K562 (cell line): ENCODE results near the gene CWF19L1. TPM values are rescaled to one million over a fixed set of nuclear protein-coding genes. Genes with fewer than 3 reads are reported as not detected.

Experiments used
- HDGF ChIP-seq: fragments of 450-650 bp; IDR thresholded peaks from 2 replicates; pipeline ENCODE4 v1.6.1; 2016
- SIN3A ChIP-seq, 2 experiments: fragments of 150-350 bp in 1 of 2; IDR thresholded peaks; 2 replicates each; pipeline ENCODE4 v1.6.1; 2011 to 2016; ENCODE audit warnings: borderline replicate concordance in 2 of 2, low read depth in 2 of 2, low read length in 2 of 2, mild to moderate bottlenecking in 2 of 2, moderate library complexity in 2 of 2; ENCODE audit not compliant: control insufficient read depth in 1 of 2
- polyA plus RNA-seq, 8 experiments: library from polyadenylated mRNA; depleted of rRNA in 4 of 8; stranded (reverse) in 5 of 8; unstranded in 3 of 8; fragments of >200 nt; fragmentation: Nextera tagmentation in 2 of 8; fragmentation: Illumina TruSeq in 1 of 8; extraction: Ambion mirVana in 2 of 8; extraction: Trizol in 1 of 8; gene quantifications; 2 replicates each; pipeline versions ENCODE4 v1.2.1 to v1.2.3, GENCODE V29; 2011 to 2014; ENCODE audit warnings: inconsistent platforms in 1 of 8, missing spikeins in 1 of 8
- total RNA-seq, 7 experiments: library from RNA; depleted of rRNA in 6 of 7; stranded (reverse); fragments of >200 nt in 6 of 7; fragmentation: Illumina TruSeq in 2 of 7; extraction: Trizol in 2 of 7; gene quantifications; 2 replicates each; pipeline versions ENCODE4 v1.2.1 to v1.2.3, GENCODE V29; 2011 to 2021; ENCODE audit warnings: low replicate concordance in 1 of 7
- TF ChIP-seq, protein P1 (sequence below), 2 experiments: fragments of 450-650 bp; formaldehyde crosslinking in 1 of 2; IDR thresholded peaks; 2 replicates each; pipeline versions ENCODE4 v1.4.0 to v1.6.1; 2014 to 2020; ENCODE audit warnings: mild to moderate bottlenecking in 2 of 2, borderline replicate concordance in 1 of 2, low read depth in 1 of 2
- TF ChIP-seq, protein P2 (sequence below): fragments of 450-650 bp; IDR thresholded peaks from 2 replicates; pipeline ENCODE4 v1.6.1; 2016; ENCODE audit warnings: low read depth

The CWF19L1 gene
- total and polyA plus RNA-seq, 9 of the 15 experiments (the other 6 are each of a cell fraction or from before 2014, with no cell fraction given) = 19.5 to 49.9 (median 30.9) TPM

DNA sequence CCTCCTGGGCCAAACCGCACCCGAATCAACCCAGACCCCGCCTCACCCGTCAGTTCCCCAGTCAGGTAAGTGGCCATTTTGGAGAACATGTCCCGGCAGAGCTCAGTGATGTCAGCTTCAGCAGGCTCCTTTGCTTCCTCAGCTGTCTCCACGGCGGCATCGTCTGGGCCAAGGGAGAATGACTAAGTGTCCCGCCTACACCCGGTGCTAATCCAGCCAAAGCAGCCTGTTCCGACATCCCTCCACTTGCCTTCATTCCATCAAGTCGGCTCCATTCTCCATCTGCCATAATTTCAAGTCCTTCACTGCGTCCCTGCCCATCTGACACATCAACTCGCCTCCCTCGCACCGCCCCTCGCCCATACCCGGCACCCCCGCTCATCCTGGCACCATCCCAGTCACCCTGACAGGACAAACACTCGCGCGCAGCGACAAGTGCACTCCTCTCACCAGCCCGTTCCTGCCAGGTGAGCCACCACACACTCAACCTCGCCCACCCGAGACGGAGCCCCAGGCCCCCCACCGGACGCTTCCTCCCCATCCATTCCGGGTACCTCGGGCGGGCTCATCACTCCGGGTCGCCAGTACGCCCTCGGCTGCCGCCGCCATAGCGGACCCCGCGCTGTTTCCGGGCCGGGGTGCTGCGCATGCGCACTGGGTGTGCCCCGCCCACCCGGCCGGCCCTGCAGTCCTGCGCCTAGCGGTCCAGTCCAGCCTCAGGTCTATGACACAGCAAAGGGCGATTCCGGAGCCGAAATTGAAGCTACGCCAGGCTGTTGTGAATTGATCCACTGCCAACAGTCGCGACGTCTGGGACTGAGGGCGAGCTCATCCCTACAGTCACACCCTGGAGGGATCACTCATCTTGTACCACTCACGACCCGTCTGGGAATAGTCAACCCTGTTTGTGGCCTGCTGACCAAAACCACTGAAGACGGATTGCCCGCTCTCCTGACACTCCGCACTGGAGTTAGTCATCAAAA is 18.9 kb upstream of the CWF19L1 start, which contains the start of gene BLOC1S2 (continued):
- TF ChIP-seq, protein P1, sequence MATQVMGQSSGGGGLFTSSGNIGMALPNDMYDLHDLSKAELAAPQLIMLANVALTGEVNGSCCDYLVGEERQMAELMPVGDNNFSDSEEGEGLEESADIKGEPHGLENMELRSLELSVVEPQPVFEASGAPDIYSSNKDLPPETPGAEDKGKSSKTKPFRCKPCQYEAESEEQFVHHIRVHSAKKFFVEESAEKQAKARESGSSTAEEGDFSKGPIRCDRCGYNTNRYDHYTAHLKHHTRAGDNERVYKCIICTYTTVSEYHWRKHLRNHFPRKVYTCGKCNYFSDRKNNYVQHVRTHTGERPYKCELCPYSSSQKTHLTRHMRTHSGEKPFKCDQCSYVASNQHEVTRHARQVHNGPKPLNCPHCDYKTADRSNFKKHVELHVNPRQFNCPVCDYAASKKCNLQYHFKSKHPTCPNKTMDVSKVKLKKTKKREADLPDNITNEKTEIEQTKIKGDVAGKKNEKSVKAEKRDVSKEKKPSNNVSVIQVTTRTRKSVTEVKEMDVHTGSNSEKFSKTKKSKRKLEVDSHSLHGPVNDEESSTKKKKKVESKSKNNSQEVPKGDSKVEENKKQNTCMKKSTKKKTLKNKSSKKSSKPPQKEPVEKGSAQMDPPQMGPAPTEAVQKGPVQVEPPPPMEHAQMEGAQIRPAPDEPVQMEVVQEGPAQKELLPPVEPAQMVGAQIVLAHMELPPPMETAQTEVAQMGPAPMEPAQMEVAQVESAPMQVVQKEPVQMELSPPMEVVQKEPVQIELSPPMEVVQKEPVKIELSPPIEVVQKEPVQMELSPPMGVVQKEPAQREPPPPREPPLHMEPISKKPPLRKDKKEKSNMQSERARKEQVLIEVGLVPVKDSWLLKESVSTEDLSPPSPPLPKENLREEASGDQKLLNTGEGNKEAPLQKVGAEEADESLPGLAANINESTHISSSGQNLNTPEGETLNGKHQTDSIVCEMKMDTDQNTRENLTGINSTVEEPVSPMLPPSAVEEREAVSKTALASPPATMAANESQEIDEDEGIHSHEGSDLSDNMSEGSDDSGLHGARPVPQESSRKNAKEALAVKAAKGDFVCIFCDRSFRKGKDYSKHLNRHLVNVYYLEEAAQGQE (IDR thresholded peaks at IDR 0.05; ENCODE audit: borderline replicate concordance) = 0 out of 2 replicates have a peak, but pooled peaks have one; percentile 36
- TF ChIP-seq, protein P1 (CRISPR knock-in tag; IDR thresholded peaks at IDR 0.05; ENCODE audit: low read depth) = no peak
- TF ChIP-seq HDGF (0 out of 2 replicates have a peak, but pooled peaks have one; percentile 58), SIN3A (IDR thresholded peaks at IDR 0.05; ENCODE audit: borderline replicate concordance in 2 of 2, control insufficient read depth in 1 of 2, low read depth in 2 of 2, low read length in 2 of 2) (peak in 1 of 2 experiments; percentile 30; a peak in 2 of 4 replicates)
- TF ChIP-seq, protein P2, sequence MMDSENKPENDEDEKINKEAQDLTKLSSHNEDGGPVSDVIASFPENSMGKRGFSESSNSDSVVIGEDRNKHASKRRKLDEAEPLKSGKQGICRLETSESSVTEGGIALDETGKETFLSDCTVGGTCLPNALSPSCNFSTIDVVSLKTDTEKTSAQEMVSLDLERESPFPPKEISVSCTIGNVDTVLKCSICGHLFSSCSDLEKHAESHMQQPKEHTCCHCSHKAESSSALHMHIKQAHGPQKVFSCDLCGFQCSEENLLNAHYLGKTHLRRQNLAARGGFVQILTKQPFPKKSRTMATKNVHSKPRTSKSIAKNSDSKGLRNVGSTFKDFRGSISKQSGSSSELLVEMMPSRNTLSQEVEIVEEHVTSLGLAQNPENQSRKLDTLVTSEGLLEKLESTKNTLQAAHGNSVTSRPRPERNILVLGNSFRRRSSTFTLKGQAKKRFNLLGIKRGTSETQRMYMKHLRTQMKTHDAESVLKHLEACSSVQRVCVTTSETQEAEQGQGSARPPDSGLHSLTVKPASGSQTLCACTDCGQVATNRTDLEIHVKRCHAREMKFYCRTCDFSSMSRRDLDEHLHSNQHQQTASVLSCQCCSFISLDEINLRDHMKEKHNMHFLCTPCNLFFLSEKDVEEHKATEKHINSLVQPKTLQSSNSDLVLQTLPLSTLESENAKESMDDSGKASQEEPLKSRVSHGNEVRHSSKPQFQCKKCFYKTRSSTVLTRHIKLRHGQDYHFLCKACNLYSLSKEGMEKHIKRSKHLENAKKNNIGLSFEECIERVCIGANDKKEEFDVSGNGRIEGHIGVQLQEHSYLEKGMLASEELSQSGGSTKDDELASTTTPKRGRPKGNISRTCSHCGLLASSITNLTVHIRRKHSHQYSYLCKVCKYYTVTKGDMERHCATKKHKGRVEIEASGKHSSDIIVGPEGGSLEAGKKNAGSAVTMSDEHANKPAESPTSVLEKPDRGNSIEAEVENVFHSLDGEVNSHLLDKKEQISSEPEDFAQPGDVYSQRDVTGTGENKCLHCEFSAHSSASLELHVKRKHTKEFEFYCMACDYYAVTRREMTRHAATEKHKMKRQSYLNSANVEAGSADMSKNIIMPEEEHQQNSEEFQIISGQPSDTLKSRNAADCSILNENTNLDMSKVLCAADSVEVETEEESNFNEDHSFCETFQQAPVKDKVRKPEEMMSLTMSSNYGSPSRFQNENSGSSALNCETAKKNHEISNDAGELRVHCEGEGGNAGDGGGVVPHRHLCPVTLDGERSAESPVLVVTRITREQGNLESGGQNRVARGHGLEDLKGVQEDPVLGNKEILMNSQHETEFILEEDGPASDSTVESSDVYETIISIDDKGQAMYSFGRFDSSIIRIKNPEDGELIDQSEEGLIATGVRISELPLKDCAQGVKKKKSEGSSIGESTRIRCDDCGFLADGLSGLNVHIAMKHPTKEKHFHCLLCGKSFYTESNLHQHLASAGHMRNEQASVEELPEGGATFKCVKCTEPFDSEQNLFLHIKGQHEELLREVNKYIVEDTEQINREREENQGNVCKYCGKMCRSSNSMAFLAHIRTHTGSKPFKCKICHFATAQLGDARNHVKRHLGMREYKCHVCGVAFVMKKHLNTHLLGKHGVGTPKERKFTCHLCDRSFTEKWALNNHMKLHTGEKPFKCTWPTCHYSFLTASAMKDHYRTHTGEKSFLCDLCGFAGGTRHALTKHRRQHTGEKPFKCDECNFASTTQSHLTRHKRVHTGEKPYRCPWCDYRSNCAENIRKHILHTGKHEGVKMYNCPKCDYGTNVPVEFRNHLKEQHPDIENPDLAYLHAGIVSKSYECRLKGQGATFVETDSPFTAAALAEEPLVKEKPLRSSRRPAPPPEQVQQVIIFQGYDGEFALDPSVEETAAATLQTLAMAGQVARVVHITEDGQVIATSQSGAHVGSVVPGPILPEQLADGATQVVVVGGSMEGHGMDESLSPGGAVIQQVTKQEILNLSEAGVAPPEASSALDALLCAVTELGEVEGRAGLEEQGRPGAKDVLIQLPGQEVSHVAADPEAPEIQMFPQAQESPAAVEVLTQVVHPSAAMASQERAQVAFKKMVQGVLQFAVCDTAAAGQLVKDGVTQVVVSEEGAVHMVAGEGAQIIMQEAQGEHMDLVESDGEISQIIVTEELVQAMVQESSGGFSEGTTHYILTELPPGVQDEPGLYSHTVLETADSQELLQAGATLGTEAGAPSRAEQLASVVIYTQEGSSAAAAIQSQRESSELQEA = no peak
